C4-2B (cell line): ENCODE data around the gene VAT1L.

ENCODE experiments used
- H3K27ac ChIP-seq: fragments of 450-650 bp; 2 replicates; pipeline ENCODE4 v1.5.1; 2017
- CTCF ChIP-seq: fragments of 450-650 bp; conservative IDR thresholded peaks from 2 replicates; pipeline ENCODE4 v1.5.1; 2017; ENCODE audit warnings: mild to moderate bottlenecking
- ZFX ChIP-seq: fragments of 450-650 bp; IDR thresholded peaks from 2 replicates; pipeline ENCODE4 v1.6.1; 2017

The VAT1L gene

DNA sequence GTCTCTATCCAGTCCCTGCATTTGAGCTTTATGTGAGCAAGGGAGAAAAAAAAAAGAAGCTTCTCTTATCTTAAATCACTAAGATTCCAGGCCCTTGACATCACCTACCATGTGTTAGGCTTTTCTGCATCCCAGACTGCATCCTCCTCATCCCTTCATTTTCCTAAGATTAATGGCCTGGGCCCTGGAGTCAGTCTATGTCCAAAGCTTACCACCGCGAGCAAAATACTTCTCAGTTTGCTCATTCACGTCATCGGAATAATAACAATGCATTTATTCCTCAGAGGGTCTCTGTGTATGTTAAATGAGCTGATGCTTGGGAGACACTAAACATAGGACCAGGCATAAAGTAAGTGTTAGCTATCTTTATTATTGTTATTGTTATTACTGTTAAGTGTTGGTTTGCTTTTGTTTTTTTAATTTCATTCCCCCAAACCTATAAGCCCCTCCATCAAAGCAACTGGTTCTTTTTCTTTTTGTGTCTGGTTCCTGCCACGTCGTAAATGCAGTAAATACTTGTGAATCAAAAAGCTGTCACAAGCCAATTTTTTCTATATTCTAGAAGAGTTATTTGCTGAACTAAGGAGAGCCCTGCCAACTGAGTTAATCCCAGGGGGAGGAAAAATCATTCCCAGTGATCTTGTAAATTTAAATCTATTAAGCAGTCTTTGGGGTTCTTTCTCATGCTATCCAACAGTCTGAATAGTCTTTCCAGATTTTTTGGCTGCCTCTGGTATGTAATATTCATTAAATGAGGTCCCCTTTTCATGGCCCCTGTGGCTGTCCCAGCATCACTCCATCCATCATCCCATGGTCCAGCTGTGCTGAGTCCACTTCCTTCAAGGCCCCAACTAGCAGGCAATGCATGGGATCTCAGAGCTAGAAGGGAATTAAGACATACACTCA lies 46.5 kb downstream of the VAT1L start:
- no peak overlapping the region for H3K27ac ChIP-seq
- TF ChIP-seq CTCF (no peak), ZFX (no peak)

DNA sequence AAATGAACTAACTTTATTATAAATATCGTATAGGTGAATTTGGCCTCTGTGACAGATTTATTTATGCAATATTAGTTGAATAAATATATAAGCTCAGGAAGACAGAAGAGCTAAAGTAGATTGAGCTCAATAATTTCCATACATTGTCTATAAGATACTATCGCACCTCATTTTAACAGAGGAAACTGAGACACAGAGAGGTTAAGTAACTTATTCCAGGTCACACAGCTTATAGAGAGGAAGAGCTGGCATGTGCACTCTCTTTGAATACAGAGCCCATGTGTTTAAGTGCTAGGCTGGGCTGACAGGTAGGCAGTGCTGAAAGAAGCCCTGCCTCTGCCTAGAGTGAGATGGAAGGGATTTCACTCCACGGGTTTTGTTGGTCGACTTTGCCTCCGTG lies 48.4 kb downstream of the VAT1L start:
- no peak overlapping the region for H3K27ac ChIP-seq
- TF ChIP-seq CTCF (no peak), ZFX (no peak)

DNA sequence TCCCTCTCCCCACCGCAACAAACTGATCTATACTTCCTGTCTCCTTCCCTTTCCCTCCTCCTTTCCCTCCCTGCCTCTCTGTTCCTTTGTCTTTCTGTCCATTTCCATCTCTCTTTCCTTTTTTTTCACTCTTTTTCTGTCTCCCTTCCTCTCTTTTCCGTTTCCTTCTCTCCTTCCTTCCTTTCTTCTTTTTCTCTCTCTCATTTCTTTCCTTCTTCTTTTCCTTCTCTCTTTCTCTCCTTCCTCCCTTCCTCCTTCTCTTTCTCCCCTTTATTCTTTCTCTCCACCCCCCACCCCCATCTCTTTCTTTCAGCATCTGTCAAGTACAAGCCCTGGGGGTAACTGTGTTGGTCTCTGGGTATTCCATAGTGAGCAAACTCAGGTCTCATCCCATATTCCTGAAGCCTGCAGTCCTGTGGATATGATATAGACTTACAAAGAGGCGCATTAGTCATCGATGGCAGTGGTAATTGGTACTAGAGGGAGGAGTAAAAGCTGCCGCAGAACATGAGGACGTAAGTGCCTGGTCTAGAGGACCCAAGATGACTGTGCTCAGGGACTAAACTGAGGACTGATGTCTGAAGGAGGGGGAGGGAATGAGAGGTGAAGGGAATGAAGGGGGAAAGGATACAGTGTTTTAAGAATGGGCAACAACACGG lies 50.4 kb downstream of the VAT1L start:
- no peak for TF ChIP-seq ZFX
- no peak for TF ChIP-seq CTCF
- no peak overlapping the region for H3K27ac ChIP-seq

DNA sequence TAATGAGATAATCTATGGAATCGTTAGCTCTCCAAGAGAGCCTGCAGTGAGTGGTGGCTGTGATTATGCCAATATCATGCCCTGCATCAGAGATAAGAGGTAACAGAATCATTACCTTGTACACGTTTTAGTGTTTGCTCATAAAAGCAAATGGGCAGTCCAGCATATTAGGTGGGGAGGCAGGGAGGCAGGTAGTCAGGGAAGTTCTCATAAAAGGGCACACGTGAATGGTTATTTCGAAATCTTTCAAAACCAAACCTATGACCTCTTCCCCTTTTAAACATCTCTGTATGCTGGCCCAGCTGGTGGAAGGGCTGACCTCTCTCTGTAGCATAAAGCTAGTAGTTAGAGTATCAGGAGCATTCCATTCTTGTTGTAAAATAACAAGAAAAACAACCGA lies 51.7 kb downstream of the VAT1L start:
- TF ChIP-seq CTCF (no peak), ZFX (no peak)
- no peak overlapping the region for H3K27ac ChIP-seq

GRCh38 chr16:77840673-77841501 lies 52.5 kb downstream of the VAT1L start:
- no peak overlapping the region for H3K27ac ChIP-seq
- TF ChIP-seq ZFX (no peak), CTCF (no peak)

DNA sequence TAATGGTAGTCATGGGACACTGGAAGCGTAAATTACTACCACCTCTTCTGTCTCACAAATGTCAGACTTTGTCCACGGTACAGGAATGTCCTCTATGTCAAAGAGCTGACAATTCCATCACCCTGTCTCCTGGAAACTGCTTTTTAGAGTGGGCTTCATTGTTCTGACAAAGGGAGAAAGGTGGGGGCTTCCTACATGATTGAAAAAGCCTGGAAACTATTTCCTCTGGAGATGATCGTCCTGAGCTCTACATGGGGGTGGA lies 53.1 kb downstream of the VAT1L start:
- no peak overlapping the region for H3K27ac ChIP-seq
- TF ChIP-seq ZFX (no peak), CTCF (no peak)

DNA sequence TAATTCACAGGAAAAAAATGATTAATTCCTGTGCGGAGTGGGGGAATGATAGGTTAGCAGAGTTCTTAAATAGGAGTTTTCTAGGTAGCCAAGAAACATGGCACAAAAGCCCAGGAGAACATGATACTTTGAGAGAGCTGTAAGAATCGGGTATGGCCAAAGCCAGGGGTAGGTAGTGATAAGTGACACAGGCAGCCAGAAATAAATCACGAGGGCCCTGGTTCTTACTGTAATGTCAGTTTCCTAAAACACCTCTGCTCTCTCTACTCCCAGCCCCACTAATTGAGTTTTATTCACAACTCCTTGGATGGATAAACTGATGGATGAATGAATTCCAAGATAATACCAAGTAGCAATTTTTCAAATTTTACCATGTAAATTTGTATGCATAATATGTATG lies 54.1 kb downstream of the VAT1L start:
- no peak overlapping the region for H3K27ac ChIP-seq
- no peak for TF ChIP-seq ZFX
